CD4-positive, alpha-beta T cell (primary cell): ENCODE results near the gene CYP27B1. TPM values are rescaled to one million over a fixed set of nuclear protein-coding genes. Genes with fewer than 3 reads are reported as not detected.

Experiments
- ATAC-seq: fragments of 200-7000 bp; cut with Tn5 transposase; one replicate; pipeline ENCODE4 v1.10.0; 2022; ENCODE audit warnings: mild to moderate bottlenecking; ENCODE audit not compliant: poor library complexity
- CTCF ChIA-PET: fragments of 350-600 bp; sonication (Branson Sonifier 250); formaldehyde crosslinking; loops from one replicate; lab custom pipeline; 2021; ENCODE audit warnings: antibody characterized with exemption, inconsistent platforms; lab: Charles Lee
- POLR2A ChIA-PET: fragments of 350-600 bp; sonication (Branson Sonifier 250); formaldehyde crosslinking; loops from one replicate; lab custom pipeline; 2021; ENCODE audit warnings: antibody characterized with exemption, inconsistent platforms; lab: Charles Lee
- DNase-seq, 14 experiments: peaks; one replicate each; pipeline ENCODE4 v3.0.0-alpha.2; 2013 to 2020; ENCODE audit warnings: mixed read lengths in 2 of 14
- H3K27ac ChIP-seq, 2 donors: one replicate each; pipeline versions ENCODE4 v1.5.1 to v1.7.0; 2013; ENCODE audit warnings: low read length in 2 of 2, low read depth in 1 of 2, mild to moderate bottlenecking in 1 of 2
- H3K27me3 ChIP-seq, 2 experiments: 1 replicate in 1 of 2; 2 replicates in 1 of 2; pipeline versions ENCODE4 v1.6.1 to v1.7.0; 2013; ENCODE audit warnings: low read length in 2 of 2, control low read depth in 1 of 2, mild to moderate bottlenecking in 1 of 2, moderate library complexity in 1 of 2; ENCODE audit not compliant: insufficient read depth in 2 of 2, control insufficient read depth in 1 of 2
- H3K36me3 ChIP-seq: one replicate; pipeline ENCODE4 v1.6.1; 2013; ENCODE audit warnings: low read length, control low read depth; ENCODE audit not compliant: insufficient read depth
- H3K4me1 ChIP-seq: one replicate; pipeline ENCODE4 v1.6.1; 2013; ENCODE audit warnings: low read length, control low read depth; ENCODE audit not compliant: insufficient read depth
- H3K4me3 ChIP-seq: one replicate; pipeline ENCODE4 v1.5.1; 2013; ENCODE audit warnings: mild to moderate bottlenecking, low read length, moderate library complexity
- H3K9me3 ChIP-seq, 2 experiments: 1 replicate in 1 of 2; 2 replicates in 1 of 2; pipeline versions ENCODE4 v1.6.1 to v1.7.0; 2013; ENCODE audit warnings: low read length in 2 of 2, mild to moderate bottlenecking in 2 of 2, control low read depth in 1 of 2, moderate library complexity in 1 of 2; ENCODE audit not compliant: control insufficient read depth in 1 of 2, insufficient read depth in 1 of 2
- H3K27ac Mint-ChIP-seq: one replicate; pipeline ENCODE4 v1.8.0; 2020; ENCODE audit warnings: mixed read lengths
- H3K27me3 Mint-ChIP-seq: one replicate; pipeline ENCODE4 v1.8.0; 2021; ENCODE audit warnings: mixed read lengths
- H3K36me3 Mint-ChIP-seq: one replicate; pipeline ENCODE4 v1.8.0; 2021; ENCODE audit warnings: low read depth, mixed read lengths
- H3K4me1 Mint-ChIP-seq: one replicate; pipeline ENCODE4 v1.8.0; 2021; ENCODE audit warnings: low read depth, mixed read lengths
- H3K4me3 Mint-ChIP-seq: one replicate; pipeline ENCODE4 v1.8.0; 2020; ENCODE audit warnings: mild to moderate bottlenecking, mixed read lengths
- H3K9me3 Mint-ChIP-seq: one replicate; pipeline ENCODE4 v1.8.0; 2020; ENCODE audit warnings: mixed read lengths
- intact Hi-C, 2 experiments: fragments of 100-400 bp; cut with DNase I in 1 of 2; cut with micrococcal nuclease in 1 of 2; formaldehyde crosslinking; loops; one replicate each; pipeline versions ENCODE4 v1.15.1 to v1.9.0; 2023 to 2025; cut with DNase I, micrococcal nuclease
- total RNA-seq, 174 experiments: library from RNA in 2 of 174; stranded (reverse) in 2 of 174; gene quantifications; one replicate each; pipeline ENCODE4 v1.2.3 and lab custom pipeline; 2021 to 2026
- TF ChIP-seq, protein P1 (sequence below): fragments of 200-600 bp; IDR thresholded peaks from one replicate; pipeline ENCODE4 v1.8.0; 2022; ENCODE audit warnings: antibody characterized with exemption, mild to moderate bottlenecking

Gene CYP27B1
- total RNA-seq, 2 experiments from 2014 or later, result 1.0 to 1.4 TPM

DNA sequence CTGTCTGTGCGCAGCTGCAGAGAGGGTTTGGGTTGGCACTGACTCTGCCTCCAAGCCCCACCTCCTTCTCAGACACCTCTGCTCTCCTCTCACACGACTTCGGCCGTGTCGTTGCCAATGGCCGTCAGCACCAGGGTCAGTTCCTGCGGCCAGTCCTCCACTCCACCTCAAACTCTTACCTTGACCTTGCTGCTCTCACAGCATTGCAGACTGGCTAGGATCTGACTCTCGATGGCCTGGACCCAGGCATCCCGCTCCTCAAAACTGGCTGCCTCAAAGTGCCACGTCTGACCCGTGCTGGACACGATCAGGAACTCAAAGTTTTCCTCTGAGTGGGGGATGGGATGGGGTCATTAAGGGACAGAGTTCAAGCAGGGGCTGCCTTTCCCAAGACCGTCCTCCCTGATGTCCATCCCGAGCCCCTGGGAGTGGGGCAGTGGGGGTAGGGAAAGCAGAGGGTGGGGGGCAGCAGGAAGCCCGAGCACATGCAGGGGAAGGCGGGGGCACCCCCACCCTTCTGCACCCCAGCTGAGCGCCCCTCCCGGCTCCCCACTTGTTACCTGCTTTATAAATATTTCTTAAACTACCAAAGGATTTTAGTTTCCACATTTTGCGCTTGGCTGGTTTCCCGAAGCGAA, 39.0 kb downstream of the CYP27B1 start:
- H3K27ac Mint-ChIP-seq, result no peak overlapping the region
- DNase-seq (peak in 2 of 14 experiments; percentile 12 to 27), ATAC-seq (no peak)
- TF ChIP-seq, protein P1, sequence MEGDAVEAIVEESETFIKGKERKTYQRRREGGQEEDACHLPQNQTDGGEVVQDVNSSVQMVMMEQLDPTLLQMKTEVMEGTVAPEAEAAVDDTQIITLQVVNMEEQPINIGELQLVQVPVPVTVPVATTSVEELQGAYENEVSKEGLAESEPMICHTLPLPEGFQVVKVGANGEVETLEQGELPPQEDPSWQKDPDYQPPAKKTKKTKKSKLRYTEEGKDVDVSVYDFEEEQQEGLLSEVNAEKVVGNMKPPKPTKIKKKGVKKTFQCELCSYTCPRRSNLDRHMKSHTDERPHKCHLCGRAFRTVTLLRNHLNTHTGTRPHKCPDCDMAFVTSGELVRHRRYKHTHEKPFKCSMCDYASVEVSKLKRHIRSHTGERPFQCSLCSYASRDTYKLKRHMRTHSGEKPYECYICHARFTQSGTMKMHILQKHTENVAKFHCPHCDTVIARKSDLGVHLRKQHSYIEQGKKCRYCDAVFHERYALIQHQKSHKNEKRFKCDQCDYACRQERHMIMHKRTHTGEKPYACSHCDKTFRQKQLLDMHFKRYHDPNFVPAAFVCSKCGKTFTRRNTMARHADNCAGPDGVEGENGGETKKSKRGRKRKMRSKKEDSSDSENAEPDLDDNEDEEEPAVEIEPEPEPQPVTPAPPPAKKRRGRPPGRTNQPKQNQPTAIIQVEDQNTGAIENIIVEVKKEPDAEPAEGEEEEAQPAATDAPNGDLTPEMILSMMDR, result no peak
- H3K27me3 ChIP-seq, result no peaks in the 10 kb centered on the region
- peaks cover 0 to 12% of the 10 kb centered on the region in 2 experiments for H3K9me3 ChIP-seq
- H3K9me3 Mint-ChIP-seq, result no peaks in the 10 kb centered on the region
- no peak overlapping the region for H3K4me3 ChIP-seq
- intact Hi-C loops, result no loop called here
- POLR2A ChIA-PET, result no interaction called here
- H3K27ac ChIP-seq, result no peak overlapping the region
- no peak overlapping the region for H3K4me3 Mint-ChIP-seq
- no peaks in the 10 kb centered on the region for H3K27me3 Mint-ChIP-seq
- peaks cover 80% of the 10 kb centered on the region for H3K36me3 Mint-ChIP-seq
- H3K4me1 Mint-ChIP-seq, result peaks cover 18% of the 10 kb centered on the region
- peaks cover 66% of the 10 kb centered on the region for H3K36me3 ChIP-seq
- H3K4me1 ChIP-seq, result peaks cover 10% of the 10 kb centered on the region
- CTCF ChIA-PET, result no interaction called here

DNA sequence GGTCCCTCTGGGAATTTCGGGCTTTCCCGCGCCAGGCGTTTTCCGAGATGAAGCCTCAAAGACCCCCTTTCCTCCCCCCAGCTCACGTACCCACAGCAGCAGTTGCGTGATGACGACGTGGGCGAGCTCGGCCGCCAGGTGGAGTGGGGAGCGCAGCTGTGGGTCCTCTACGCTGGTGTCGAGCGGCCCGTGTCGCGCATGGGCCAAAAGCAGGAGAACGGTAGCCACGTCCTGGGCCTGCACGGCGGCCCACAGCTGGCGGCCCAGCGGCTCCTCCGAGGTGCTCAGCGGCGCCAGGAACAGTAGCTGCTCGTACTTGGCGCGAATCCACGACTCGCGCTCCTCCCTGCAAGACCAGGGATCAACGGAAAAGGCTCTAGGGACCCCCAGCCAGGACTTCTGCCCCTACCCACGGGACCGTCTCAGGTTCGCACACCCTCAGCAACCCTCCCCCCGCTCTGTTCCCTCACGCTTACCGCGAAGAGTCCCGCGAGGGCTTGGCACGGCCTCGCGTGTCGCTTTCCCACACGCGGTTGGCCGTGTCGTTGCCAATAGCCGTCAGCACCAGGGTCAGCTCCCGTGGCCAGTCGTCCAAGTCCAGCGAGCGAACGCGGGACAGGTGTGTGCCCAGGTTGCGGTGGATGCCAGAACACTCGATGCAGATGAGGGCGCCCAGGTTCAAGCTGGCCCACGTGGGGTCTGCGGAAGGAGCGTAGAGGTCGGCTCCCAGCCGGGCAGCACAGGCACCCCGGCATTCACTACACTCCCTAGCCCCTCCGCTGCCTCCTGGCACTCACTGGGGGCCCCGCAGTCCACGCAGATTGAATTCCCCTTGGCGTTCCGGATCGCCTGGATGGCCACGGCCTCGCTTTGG, 39.8 kb downstream of the CYP27B1 start:
- POLR2A ChIA-PET, result interaction anchor here (0.9 kb wide), 1 partner anchor 14 kb away, joined by 3 read pairs; no protein-coding TSS in a partner anchor
- CTCF ChIA-PET, result no interaction called here

DNA sequence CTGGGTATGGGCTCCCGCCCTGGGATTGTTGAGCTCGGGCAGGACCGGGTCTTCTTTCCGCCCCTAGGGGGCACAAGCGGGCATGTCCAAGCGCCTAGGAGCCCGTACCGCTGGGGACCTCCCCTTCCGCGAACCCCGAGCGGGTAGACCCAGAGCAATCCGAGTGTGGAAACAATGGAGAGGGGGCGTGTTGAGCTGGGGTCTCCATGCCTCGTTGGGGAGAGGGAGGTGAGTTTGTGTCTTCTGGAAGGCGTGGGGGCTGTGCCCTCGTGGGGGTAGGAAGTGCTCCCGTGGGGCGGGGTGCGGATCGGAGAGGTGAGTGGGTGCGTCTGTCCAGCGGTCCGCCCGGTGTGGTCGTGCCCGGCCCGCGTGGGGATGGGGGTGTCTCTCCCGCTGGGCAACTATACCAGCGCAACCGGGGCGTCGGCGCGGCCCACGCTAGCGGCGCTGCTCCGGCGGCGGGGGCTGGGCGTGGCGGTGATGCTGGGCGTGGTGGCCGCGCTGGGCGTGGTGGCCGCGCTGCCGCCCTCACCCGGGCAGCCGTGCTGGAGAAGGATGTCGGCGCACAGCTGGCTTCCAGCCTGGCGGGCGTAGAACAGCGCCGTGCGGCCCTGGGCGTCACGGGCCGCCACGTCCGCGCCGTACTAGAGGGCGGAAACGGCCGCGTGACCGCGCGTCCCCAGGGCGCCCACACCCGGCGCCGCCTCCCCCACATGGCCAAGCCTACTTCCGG, 40.6 kb downstream of the CYP27B1 start:
- DNase-seq, result peak in 6 of 14 experiments; percentile 28 to 61 (median 37)
- peaks cover 73% of the 10 kb centered on the region for H3K36me3 Mint-ChIP-seq
- H3K36me3 ChIP-seq, result peaks cover 51% of the 10 kb centered on the region
- no peak overlapping the region for H3K4me3 Mint-ChIP-seq
- intact Hi-C loops, result no loop called here
- no peak for ATAC-seq
- TF ChIP-seq, protein P1, result no peak
- no peak overlapping the region for H3K27ac ChIP-seq
- H3K27me3 Mint-ChIP-seq, result no peaks in the 10 kb centered on the region
- H3K4me1 ChIP-seq, result peaks cover 10% of the 10 kb centered on the region
- no peaks in the 10 kb centered on the region for H3K27me3 ChIP-seq
- peaks cover 21% of the 10 kb centered on the region for H3K4me1 Mint-ChIP-seq
- peak overlapping the region; percentile 17 for H3K27ac Mint-ChIP-seq
- no peak overlapping the region for H3K4me3 ChIP-seq
- peaks cover 0 to 12% of the 10 kb centered on the region in 2 experiments for H3K9me3 ChIP-seq
- ChIA-PET POLR2A (interaction anchor here (0.9 kb wide), 2 partner anchors 11 to 15 kb away, joined by 3 read pairs; no protein-coding TSS in a partner anchor), CTCF (no interaction called here)
- H3K9me3 Mint-ChIP-seq, result no peaks in the 10 kb centered on the region

More for the DNA sequence above, 39.8 kb downstream of the CYP27B1 start:
- Histone ChIP-seq H3K27me3 (no peaks in the 10 kb centered on the region), H3K9me3 (peaks cover 0 to 12% of the 10 kb centered on the region in 2 experiments), H3K4me3 (no peak overlapping the region), H3K27ac (no peak overlapping the region), H3K4me1 (peaks cover 10% of the 10 kb centered on the region), H3K36me3 (peaks cover 59% of the 10 kb centered on the region)
- ATAC-seq (no peak), DNase-seq (peak in 2 of 14 experiments; percentile 29 to 31)
- H3K4me1 Mint-ChIP-seq, result peaks cover 21% of the 10 kb centered on the region
- peaks cover 73% of the 10 kb centered on the region for H3K36me3 Mint-ChIP-seq
- no peak overlapping the region for H3K4me3 Mint-ChIP-seq
- intact Hi-C loops, result no loop called here
- no peaks in the 10 kb centered on the region for H3K27me3 Mint-ChIP-seq
- no peak overlapping the region for H3K27ac Mint-ChIP-seq
- H3K9me3 Mint-ChIP-seq, result no peaks in the 10 kb centered on the region
- TF ChIP-seq, protein P1, result no peak
